Keratinocyte (primary cell): ENCODE data around the gene PCDHA2. TPM values are rescaled to one million over a fixed set of nuclear protein-coding genes. Genes with fewer than 3 reads are reported as not detected.

Experiments
- DNase-seq: peaks from one replicate; pipeline ENCODE4 v3.0.0-alpha.2; 2011; ENCODE audit warnings: low read depth, missing footprints, low spot score
- FAIRE-seq: peaks from 2 replicates; lab custom pipeline; 2011; peaks lifted over from hg19 to GRCh38; lab: Jason Lieb, UNC
- H2AFZ ChIP-seq: 2 replicates; pipeline ENCODE4 v1.6.0; 2012; ENCODE audit warnings: low read length, control low read depth, inconsistent platforms; ENCODE audit not compliant: control insufficient read depth
- H3K27ac ChIP-seq: 2 replicates; pipeline ENCODE4 v1.5.1; 2011; ENCODE audit warnings: low read length; ENCODE audit not compliant: control insufficient read depth, insufficient read depth
- H3K27me3 ChIP-seq: 3 replicates; pipeline ENCODE4 v1.6.0; 2011; ENCODE audit warnings: low read length; ENCODE audit not compliant: control insufficient read depth, insufficient read depth; ENCODE audit errors: extremely low read depth
- H3K36me3 ChIP-seq, 2 experiments: 2 replicates in 1 of 2; 3 replicates in 1 of 2; pipeline ENCODE4 v1.5.1; 2011; ENCODE audit warnings: low read length in 2 of 2, mild to moderate bottlenecking in 1 of 2; ENCODE audit not compliant: control insufficient read depth in 2 of 2, insufficient read depth in 2 of 2; ENCODE audit errors: extremely low read depth in 1 of 2
- H3K4me1 ChIP-seq: 3 replicates; pipeline ENCODE4 v1.5.1; 2011; ENCODE audit warnings: low read length; ENCODE audit not compliant: control insufficient read depth, insufficient read depth; ENCODE audit errors: extremely low read depth
- H3K4me2 ChIP-seq: 3 replicates; pipeline ENCODE4 v1.6.0; 2011; ENCODE audit warnings: low read depth, low read length; ENCODE audit not compliant: control insufficient read depth, insufficient read depth; ENCODE audit errors: extremely low read depth
- H3K4me3 ChIP-seq, 3 experiments: fragments of 200-600 bp in 1 of 3; sonication (generic) in 1 of 3; 2 replicates in 2 of 3; 3 replicates in 1 of 3; pipeline ENCODE4 v1.5.1; 2011 to 2016; ENCODE audit warnings: low read length in 3 of 3, mild to moderate bottlenecking in 3 of 3, control low read depth in 2 of 3, inconsistent platforms in 1 of 3, low read depth in 1 of 3, mixed read lengths in 1 of 3, mixed run types in 1 of 3, moderate library complexity in 1 of 3; ENCODE audit not compliant: control insufficient read depth in 2 of 3, insufficient read depth in 2 of 3; ENCODE audit errors: extremely low read depth in 1 of 3
- H3K79me2 ChIP-seq: 2 replicates; pipeline ENCODE4 v1.6.0; 2012; ENCODE audit warnings: low read length; ENCODE audit not compliant: control insufficient read depth, insufficient read depth
- H3K9ac ChIP-seq: 3 replicates; pipeline ENCODE4 v1.6.0; 2011; ENCODE audit warnings: low read length; ENCODE audit not compliant: control insufficient read depth, insufficient read depth; ENCODE audit errors: extremely low read depth
- H3K9me1 ChIP-seq: 3 replicates; pipeline ENCODE4 v1.6.0; 2011; ENCODE audit warnings: low read length; ENCODE audit not compliant: control insufficient read depth, insufficient read depth; ENCODE audit errors: extremely low read depth
- H3K9me3 ChIP-seq: 2 replicates; pipeline ENCODE4 v1.5.1; 2012; ENCODE audit warnings: low read depth, low read length; ENCODE audit not compliant: control insufficient read depth
- H4K20me1 ChIP-seq: 3 replicates; pipeline ENCODE4 v1.6.0; 2011; ENCODE audit warnings: low read length; ENCODE audit not compliant: control insufficient read depth, insufficient read depth; ENCODE audit errors: extremely low read depth
- CTCF ChIP-seq, 3 experiments: IDR thresholded peaks in 1 of 3; conservative IDR thresholded peaks in 1 of 3; optimal IDR thresholded peaks in 1 of 3; 2 replicates in 2 of 3; 3 replicates in 1 of 3; pipeline versions ENCODE3 to v1.5.1; 2011; ENCODE audit warnings: low read length in 3 of 3, mild to moderate bottlenecking in 3 of 3, moderate library complexity in 2 of 3, control low read depth in 1 of 3, inconsistent platforms in 1 of 3; ENCODE audit not compliant: insufficient read depth in 2 of 3; ENCODE audit errors: extremely low read depth in 1 of 3
- EZH2 ChIP-seq: IDR thresholded peaks from one replicate; pipeline ENCODE4 v1.6.1; 2012; ENCODE audit warnings: inconsistent platforms, mild to moderate bottlenecking, low read length, moderate library complexity
- dilution Hi-C: fragments of 300-500 bp; cut with MboI; formaldehyde crosslinking; loops from one replicate; pipeline ENCODE4 v1.7.0; 2020; ENCODE audit warnings: low sequenced_read_pairs; ENCODE audit not compliant: extremely low pct_ligation_motif_present
- polyA plus RNA-seq, 5 experiments: library from polyadenylated mRNA; depleted of rRNA in 3 of 5; stranded (reverse) in 3 of 5; stranded (forward) in 1 of 5; unstranded in 1 of 5; fragments of >200 nt; gene quantifications; 1 replicate in 1 of 5; 2 replicates in 3 of 5; 3 replicates in 1 of 5; pipeline versions ENCODE4 v1.2.1 to v1.2.3, GENCODE V29; 2011 to 2012; ENCODE audit warnings: missing spikeins in 2 of 5, low read depth in 1 of 5, low replicate concordance in 1 of 5

The PCDHA2 gene
- polyA plus RNA-seq, 1 donor (not counting 4 experiments of a cell fraction or from before 2014, with no cell fraction given): not detected

GRCh38 chr5:140764177-140764973 lies 30.3 kb upstream of the PCDHA2 start:
- TF ChIP-seq EZH2: no peak
- no peak for TF ChIP-seq CTCF (optimal IDR thresholded peaks at IDR 0.05 in 1 of 3, IDR thresholded peaks at IDR 0.05 in 1 of 3, conservative IDR thresholded peaks at IDR 0.05 in 1 of 3; ENCODE audit: extremely low read depth in 1 of 3, insufficient read depth in 2 of 3, low read length in 3 of 3)

GRCh38 chr5:140767444-140767843 lies 27.2 kb upstream of the PCDHA2 start:
- no peak overlapping the region for H2AFZ ChIP-seq
- peaks cover 3% of the 10 kb centered on the region for H3K9me3 ChIP-seq
- H3K9ac ChIP-seq: no peak overlapping the region
- no peaks in the 10 kb centered on the region for H3K9me1 ChIP-seq
- no peaks in the 10 kb centered on the region for H4K20me1 ChIP-seq
- H3K27ac ChIP-seq: no peak overlapping the region
- FAIRE-seq (no peak), DNase-seq (no peak)
- H3K4me1 ChIP-seq: no peaks in the 10 kb centered on the region
- dilution Hi-C loops: no loop called here
- H3K4me3 ChIP-seq: no peak overlapping the region
- TF ChIP-seq CTCF (optimal IDR thresholded peaks at IDR 0.05 in 1 of 3, IDR thresholded peaks at IDR 0.05 in 1 of 3, conservative IDR thresholded peaks at IDR 0.05 in 1 of 3; ENCODE audit: extremely low read depth in 1 of 3, insufficient read depth in 2 of 3, low read length in 3 of 3): no peak
- TF ChIP-seq EZH2: no peak
- H3K79me2 ChIP-seq: no peaks in the 10 kb centered on the region
- no peaks in the 10 kb centered on the region for H3K36me3 ChIP-seq
- H3K4me2 ChIP-seq: no peak overlapping the region
- no peaks in the 10 kb centered on the region for H3K27me3 ChIP-seq

More at GRCh38 chr5:140764177-140764973, 30.3 kb upstream of the PCDHA2 start:
- Histone ChIP-seq H3K4me3 (no peak overlapping the region), H4K20me1 (no peaks in the 10 kb centered on the region), H3K36me3 (no peaks in the 10 kb centered on the region), H3K27me3 (no peaks in the 10 kb centered on the region), H2AFZ (no peak overlapping the region), H3K4me2 (no peak overlapping the region), H3K27ac (no peak overlapping the region), H3K9me1 (no peaks in the 10 kb centered on the region), H3K79me2 (no peaks in the 10 kb centered on the region), H3K9me3 (peaks cover 3% of the 10 kb centered on the region), H3K9ac (no peak overlapping the region), H3K4me1 (no peaks in the 10 kb centered on the region)
- FAIRE-seq (no peak), DNase-seq (no peak)
- dilution Hi-C loops: no loop called here
